NT2/D1 (cell line): ENCODE measurements around the gene VTN.
A peak's percentile ranks its signal among the peaks of the same experiment; 100 is the strongest.

Experiments used
- DNase-seq: peaks from one replicate; pipeline ENCODE4 v3.0.0-alpha.2; 2011; ENCODE audit warnings: low read depth, low spot score
- H3K27me3 ChIP-seq: 2 replicates; pipeline ENCODE4 v1.6.0; 2011; ENCODE audit warnings: mild to moderate bottlenecking; ENCODE audit not compliant: insufficient read length, insufficient read depth
- H3K36me3 ChIP-seq: 2 replicates; pipeline ENCODE4 v1.6.1; 2011; ENCODE audit warnings: mild to moderate bottlenecking, low read length, mixed read lengths; ENCODE audit not compliant: insufficient read depth, insufficient read length
- H3K4me1 ChIP-seq: 2 replicates; pipeline ENCODE4 v1.5.1; 2011; ENCODE audit not compliant: insufficient read depth, insufficient read length
- H3K4me3 ChIP-seq: 2 replicates; pipeline ENCODE4 v1.5.1; 2011; ENCODE audit warnings: low read depth; ENCODE audit not compliant: insufficient read length
- H3K9ac ChIP-seq: 2 replicates; pipeline ENCODE4 v1.6.0; 2011; ENCODE audit warnings: low read depth; ENCODE audit not compliant: insufficient read length
- H3K9me3 ChIP-seq: 2 replicates; pipeline ENCODE4 v1.5.1; 2011; ENCODE audit warnings: mild to moderate bottlenecking, low read length; ENCODE audit not compliant: insufficient read depth
- SUZ12 ChIP-seq: IDR thresholded peaks from 2 replicates; pipeline ENCODE4 v1.6.1; 2011; ENCODE audit not compliant: insufficient read length, insufficient read depth; ENCODE audit errors: extremely low read depth
- YY1 ChIP-seq: IDR thresholded peaks from 2 replicates; pipeline ENCODE4 v1.6.1; 2011; ENCODE audit not compliant: insufficient read length, insufficient read depth
- ZNF274 ChIP-seq: IDR thresholded peaks from 2 replicates; pipeline ENCODE4 v1.6.1; 2011; ENCODE audit warnings: mild to moderate bottlenecking, low read depth, low read length

Gene VTN, protein sequence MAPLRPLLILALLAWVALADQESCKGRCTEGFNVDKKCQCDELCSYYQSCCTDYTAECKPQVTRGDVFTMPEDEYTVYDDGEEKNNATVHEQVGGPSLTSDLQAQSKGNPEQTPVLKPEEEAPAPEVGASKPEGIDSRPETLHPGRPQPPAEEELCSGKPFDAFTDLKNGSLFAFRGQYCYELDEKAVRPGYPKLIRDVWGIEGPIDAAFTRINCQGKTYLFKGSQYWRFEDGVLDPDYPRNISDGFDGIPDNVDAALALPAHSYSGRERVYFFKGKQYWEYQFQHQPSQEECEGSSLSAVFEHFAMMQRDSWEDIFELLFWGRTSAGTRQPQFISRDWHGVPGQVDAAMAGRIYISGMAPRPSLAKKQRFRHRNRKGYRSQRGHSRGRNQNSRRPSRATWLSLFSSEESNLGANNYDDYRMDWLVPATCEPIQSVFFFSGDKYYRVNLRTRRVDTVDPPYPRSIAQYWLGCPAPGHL

GRCh38 chr17:28370035-28370743 lies at the start of gene VTN:
VTN (minus strand) TSS chr17:28370307; CDS start chr17:28370203, 104 bp downstream.
- peak within 1 kb of the TSS; percentile 6 for H3K9ac ChIP-seq
- peaks cover 11% of the 10 kb centered on the region for H3K36me3 ChIP-seq
- TF ChIP-seq YY1 (no peak), ZNF274 (no peak), SUZ12 (no peak)
- H3K9me3 ChIP-seq, result no peaks in the 10 kb centered on the region
- H3K4me3 ChIP-seq, result no peak within 1 kb of the TSS
- H3K27me3 ChIP-seq, result peaks cover 22% of the 10 kb centered on the region
- no peak for DNase-seq
- peaks cover 17% of the 10 kb centered on the region for H3K4me1 ChIP-seq

- Histone ChIP-seq H3K4me1 (no peaks in the 10 kb centered on the region), H3K36me3 (no peaks in the 10 kb centered on the region), H3K4me3 (no peak overlapping the region), H3K9ac (no peak overlapping the region), H3K9me3 (no peaks in the 10 kb centered on the region), H3K27me3 (no peaks in the 10 kb centered on the region)
- no peak for DNase-seq
- TF ChIP-seq YY1, result no peak
- no peak for TF ChIP-seq SUZ12
- no peak for TF ChIP-seq ZNF274
Observed at GRCh38 chr17:28416703-28417311, 46.7 kb upstream of the VTN start.

DNA sequence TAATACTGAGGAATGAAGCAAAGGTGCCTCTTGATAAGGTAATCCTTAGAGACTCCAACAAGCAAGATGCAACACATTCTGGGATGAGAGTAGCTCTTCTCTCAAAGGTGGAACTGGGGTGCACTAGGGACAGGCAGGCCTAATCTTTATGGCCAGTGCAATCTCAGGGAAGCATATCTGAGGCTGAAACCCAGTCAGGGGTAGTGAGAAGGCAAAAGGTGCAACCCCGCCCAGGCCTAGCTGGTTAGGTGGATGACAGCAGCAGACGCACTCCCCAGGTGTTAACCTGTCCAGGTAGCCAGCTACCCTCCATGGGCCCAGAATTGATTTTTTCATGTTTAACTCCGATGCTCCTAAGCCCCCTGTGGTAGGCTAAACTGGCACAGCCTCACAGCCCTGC lies 45.8 kb upstream of the VTN start:
- DNase-seq, result no peak
- Histone ChIP-seq H3K27me3 (no peaks in the 10 kb centered on the region), H3K4me3 (no peak overlapping the region), H3K4me1 (no peaks in the 10 kb centered on the region), H3K36me3 (no peaks in the 10 kb centered on the region), H3K9ac (no peak overlapping the region), H3K9me3 (no peaks in the 10 kb centered on the region)
- TF ChIP-seq YY1 (no peak), SUZ12 (no peak), ZNF274 (no peak)

DNA sequence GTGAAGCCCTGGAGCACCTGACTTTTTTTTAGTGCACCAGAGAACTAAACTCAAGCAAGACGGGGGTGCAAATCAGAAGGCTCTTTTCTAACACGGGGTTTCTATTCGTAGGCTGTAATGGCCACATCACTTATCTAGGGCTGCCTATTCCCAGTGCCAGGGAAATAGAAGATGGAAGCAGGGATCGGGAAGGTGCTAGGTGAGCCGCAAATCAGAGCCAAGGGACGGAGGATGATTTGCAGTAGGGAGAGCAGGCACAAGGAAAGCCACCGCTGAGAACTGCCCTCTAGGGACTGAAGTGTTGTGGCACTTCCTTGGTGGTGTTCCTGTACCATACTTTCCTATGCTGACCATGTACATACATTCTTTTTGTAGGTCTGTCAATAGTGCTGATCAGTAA lies 43.7 kb upstream of the VTN start:
- H3K9ac ChIP-seq, result no peak overlapping the region
- H3K27me3 ChIP-seq, result no peaks in the 10 kb centered on the region
- no peaks in the 10 kb centered on the region for H3K4me1 ChIP-seq
- TF ChIP-seq ZNF274 (no peak), YY1 (no peak), SUZ12 (no peak)
- H3K9me3 ChIP-seq, result no peaks in the 10 kb centered on the region
- no peaks in the 10 kb centered on the region for H3K36me3 ChIP-seq
- no peak overlapping the region for H3K4me3 ChIP-seq
- no peak for DNase-seq

- no peaks in the 10 kb centered on the region for H3K36me3 ChIP-seq
- TF ChIP-seq SUZ12, result no peak
- TF ChIP-seq YY1, result no peak
- no peak for TF ChIP-seq ZNF274
- no peak overlapping the region for H3K9ac ChIP-seq
- DNase-seq, result no peak
- H3K4me3 ChIP-seq, result no peak overlapping the region
- H3K27me3 ChIP-seq, result no peaks in the 10 kb centered on the region
- no peaks in the 10 kb centered on the region for H3K9me3 ChIP-seq
- H3K4me1 ChIP-seq, result no peaks in the 10 kb centered on the region
Observed at GRCh38 chr17:28412099-28412498, 42.0 kb upstream of the VTN start.

DNA sequence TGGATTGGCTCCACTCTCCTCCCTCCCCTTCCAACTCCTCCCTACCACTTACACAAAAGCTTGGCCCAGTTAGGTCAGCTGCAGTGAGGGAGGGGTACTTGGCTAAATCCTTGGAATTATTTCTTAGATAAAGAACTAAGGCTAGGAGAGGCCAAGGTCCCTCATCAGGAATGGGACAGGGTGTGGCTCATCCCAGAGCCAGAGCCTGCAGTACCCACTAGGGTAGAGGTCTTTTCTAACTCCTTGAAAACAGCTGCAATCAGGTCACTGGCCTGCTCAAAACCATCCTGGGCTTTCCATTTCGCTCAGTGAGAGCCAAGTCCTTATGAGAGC lies 37.8 kb upstream of the VTN start:
- Histone ChIP-seq H3K4me1 (peaks cover 6% of the 10 kb centered on the region), H3K9ac (no peak overlapping the region), H3K4me3 (no peak overlapping the region)

More for the DNA sequence above, 37.8 kb upstream of the VTN start:
- no peak for TF ChIP-seq YY1
- no peak for TF ChIP-seq SUZ12
- no peak for TF ChIP-seq ZNF274
- Histone ChIP-seq H3K9me3 (no peaks in the 10 kb centered on the region), H3K27me3 (peaks cover 30% of the 10 kb centered on the region), H3K36me3 (no peaks in the 10 kb centered on the region)
- peak; percentile 55 for DNase-seq
